PFSK-1 (cell line): ENCODE data around the gene RUNX1.

Source experiments
- POLR2AphosphoS5 ChIP-seq: IDR thresholded peaks from 2 replicates; pipeline ENCODE4 v1.6.1; 2012; ENCODE audit warnings: low read depth, mild to moderate bottlenecking, control low read depth, low read length, moderate library complexity
- TAF1 ChIP-seq: IDR thresholded peaks from 2 replicates; pipeline ENCODE4 v1.6.1; 2012; ENCODE audit warnings: low read length, control low read depth, borderline replicate concordance; ENCODE audit not compliant: insufficient read depth

DNA sequence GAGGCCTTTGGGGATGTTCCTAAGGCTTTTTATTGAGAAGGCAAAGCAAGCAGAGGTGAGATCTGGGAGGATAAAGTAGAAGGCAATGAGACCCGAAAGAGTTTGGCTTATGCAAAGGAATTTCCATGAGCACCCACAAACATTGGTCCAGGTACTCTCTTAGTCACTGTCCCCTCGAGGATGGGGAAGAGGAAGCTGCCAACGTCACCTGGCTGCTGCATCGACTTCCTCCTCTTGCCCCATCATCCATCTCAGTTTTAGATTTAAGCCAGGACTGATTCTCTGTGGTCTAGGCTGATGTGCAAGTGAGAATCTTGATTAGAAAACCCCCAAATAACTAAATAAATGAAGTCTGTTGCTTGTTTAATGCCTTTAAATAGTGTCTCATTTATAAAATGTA, 28.7 kb downstream of the RUNX1 start:
- TF ChIP-seq POLR2AphosphoS5 (no peak), TAF1 (no peak)
